Measurements from ENCODE around the gene RPS16. TPM values are rescaled to one million over a fixed set of nuclear protein-coding genes. Genes with fewer than 3 reads are reported as not detected.

RPS16 gene
- total RNA-seq, 5 donors from 2014 or later (not counting 1 experiment from before 2014, with no cell fraction given), result 3,669 to 4,521 (median 4,268) TPM

- no peaks in the 10 kb centered on the region for H3K4me1 ChIP-seq (ENCODE audit: control insufficient read depth in 1 of 2, extremely low read depth in 1 of 2, insufficient read depth in 2 of 2, low read length in 2 of 2)
- CTCF ChIA-PET, result no interaction called here
- H3K4me3 Mint-ChIP-seq, result no peak overlapping the region
- DNase-seq, result no peak
- no peak overlapping the region for H3K27ac ChIP-seq (ENCODE audit: low read length)
- peaks cover 69% of the 10 kb centered on the region for H3K36me3 Mint-ChIP-seq
- no peaks in the 10 kb centered on the region for H3K9me3 Mint-ChIP-seq
- H3K27me3 ChIP-seq (replicated peaks in 1 of 2; ENCODE audit: control insufficient read depth in 2 of 2, extremely low read depth in 1 of 2, insufficient read depth in 2 of 2, low read length in 1 of 2), result no peaks in the 10 kb centered on the region
- no peak overlapping the region for H3K27ac Mint-ChIP-seq
- no peak overlapping the region for H3K4me3 ChIP-seq (ENCODE audit: control insufficient read depth in 1 of 2, extremely low read depth in 1 of 2, low read length in 1 of 2)
- H3K9me3 ChIP-seq, result no peaks in the 10 kb centered on the region
- peaks cover 34 to 91% of the 10 kb centered on the region in 2 donors for H3K36me3 ChIP-seq (ENCODE audit: control insufficient read depth in 2 of 2, extremely low read depth in 1 of 2, insufficient read depth in 1 of 2, low read length in 1 of 2)
- POLR2A ChIA-PET, result interaction anchor here (0.6 kb wide), 3 partner anchors 19 to 70 kb away, joined by 3 read pairs; no protein-coding TSS in a partner anchor
- no peaks in the 10 kb centered on the region for H3K27me3 Mint-ChIP-seq
- 65% methylated on average over 8 of the region's 8 CpGs for WGBS (ENCODE audit: insufficient coverage)
- ATAC-seq (replicated peaks in 1 of 4), result no peak
- H3K4me1 Mint-ChIP-seq, result peaks cover 0 to 14% (median 0%) of the 10 kb centered on the region in 3 donors
These were observed 36.2 kb upstream of the RPS16 start for GRCh38 chr19:39471756-39472536.

GRCh38 chr19:39470724-39471339 lies 35.1 kb upstream of the RPS16 start:
- Mint-ChIP-seq H3K36me3 (peaks cover 70% of the 10 kb centered on the region), H3K4me1 (peaks cover 0 to 14% (median 0%) of the 10 kb centered on the region in 3 donors), H3K27ac (no peak overlapping the region), H3K9me3 (no peaks in the 10 kb centered on the region), H3K27me3 (no peaks in the 10 kb centered on the region), H3K4me3 (no peak overlapping the region)
- 73% methylated on average over 3 of the region's 7 CpGs for WGBS (ENCODE audit: insufficient coverage)
- H3K4me1 ChIP-seq (ENCODE audit: control insufficient read depth in 1 of 2, extremely low read depth in 1 of 2, insufficient read depth in 2 of 2, low read length in 2 of 2), result no peaks in the 10 kb centered on the region
- H3K27ac ChIP-seq (ENCODE audit: low read length), result no peak overlapping the region
- CTCF ChIA-PET, result no interaction called here
- no peak for DNase-seq
- no peaks in the 10 kb centered on the region for H3K27me3 ChIP-seq (replicated peaks in 1 of 2; ENCODE audit: control insufficient read depth in 2 of 2, extremely low read depth in 1 of 2, insufficient read depth in 2 of 2, low read length in 1 of 2)
- peaks cover 30 to 97% of the 10 kb centered on the region in 2 donors for H3K36me3 ChIP-seq (ENCODE audit: control insufficient read depth in 2 of 2, extremely low read depth in 1 of 2, insufficient read depth in 1 of 2, low read length in 1 of 2)
- POLR2A ChIA-PET, result no interaction called here
- H3K4me3 ChIP-seq (ENCODE audit: control insufficient read depth in 1 of 2, extremely low read depth in 1 of 2, low read length in 1 of 2), result no peak overlapping the region
- ATAC-seq (replicated peaks in 1 of 4), result no peak
- no peaks in the 10 kb centered on the region for H3K9me3 ChIP-seq

GRCh38 chr19:39469567-39469966 lies 33.8 kb upstream of the RPS16 start:
- DNase-seq (no peak), ATAC-seq (replicated peaks in 1 of 4) (no peak)
- Mint-ChIP-seq H3K9me3 (no peaks in the 10 kb centered on the region), H3K4me1 (peaks cover 0 to 13% (median 0%) of the 10 kb centered on the region in 3 donors), H3K4me3 (no peak overlapping the region), H3K27ac (peak overlapping the region in 1 of 2 donors; percentile 24), H3K27me3 (no peaks in the 10 kb centered on the region), H3K36me3 (peaks cover 73% of the 10 kb centered on the region)
- no peaks in the 10 kb centered on the region for H3K27me3 ChIP-seq (replicated peaks in 1 of 2; ENCODE audit: control insufficient read depth in 2 of 2, extremely low read depth in 1 of 2, insufficient read depth in 2 of 2, low read length in 1 of 2)
- H3K27ac ChIP-seq (ENCODE audit: low read length), result no peak overlapping the region
- WGBS (ENCODE audit: insufficient coverage), result 98% methylated on average over 6 of the region's 6 CpGs
- no peaks in the 10 kb centered on the region for H3K4me1 ChIP-seq (ENCODE audit: control insufficient read depth in 1 of 2, extremely low read depth in 1 of 2, insufficient read depth in 2 of 2, low read length in 2 of 2)
- ChIA-PET CTCF (interaction anchor here in 1 of 2 donors (1.4 kb wide), 1 partner anchor 11 kb away, joined by 3 read pairs; the partner anchor contains the start of gene TIMM50), POLR2A (interaction anchor here in 1 of 2 donors (0.5 kb wide), 1 partner anchor 1059 kb away, joined by 4 read pairs; no protein-coding TSS in a partner anchor)
- peaks cover 29 to 99% of the 10 kb centered on the region in 2 donors for H3K36me3 ChIP-seq (ENCODE audit: control insufficient read depth in 2 of 2, extremely low read depth in 1 of 2, insufficient read depth in 1 of 2, low read length in 1 of 2)
- H3K4me3 ChIP-seq (ENCODE audit: control insufficient read depth in 1 of 2, extremely low read depth in 1 of 2, low read length in 1 of 2), result no peak overlapping the region
- H3K9me3 ChIP-seq, result no peaks in the 10 kb centered on the region

GRCh38 chr19:39469036-39469435 lies 33.3 kb upstream of the RPS16 start:
- CTCF ChIA-PET, result interaction anchor here in 1 of 2 donors (1.4 kb wide), 1 partner anchor 11 kb away, joined by 3 read pairs; the partner anchor contains the start of gene TIMM50
- peaks cover 26 to 99% of the 10 kb centered on the region in 2 donors for H3K36me3 ChIP-seq (ENCODE audit: control insufficient read depth in 2 of 2, extremely low read depth in 1 of 2, insufficient read depth in 1 of 2, low read length in 1 of 2)
- Mint-ChIP-seq H3K4me3 (no peak overlapping the region), H3K27me3 (no peaks in the 10 kb centered on the region), H3K36me3 (peaks cover 69% of the 10 kb centered on the region), H3K27ac (no peak overlapping the region), H3K4me1 (peaks cover 0 to 8% (median 0%) of the 10 kb centered on the region in 3 donors), H3K9me3 (no peaks in the 10 kb centered on the region)
- H3K4me1 ChIP-seq (ENCODE audit: control insufficient read depth in 1 of 2, extremely low read depth in 1 of 2, insufficient read depth in 2 of 2, low read length in 2 of 2), result no peaks in the 10 kb centered on the region
- no peaks in the 10 kb centered on the region for H3K9me3 ChIP-seq
- DNase-seq (no peak), ATAC-seq (replicated peaks in 1 of 4) (no peak)
- 100% methylated on average over 2 of the region's 11 CpGs for WGBS (ENCODE audit: insufficient coverage)
- POLR2A ChIA-PET, result no interaction called here
- no peak overlapping the region for H3K27ac ChIP-seq (ENCODE audit: low read length)
- no peaks in the 10 kb centered on the region for H3K27me3 ChIP-seq (replicated peaks in 1 of 2; ENCODE audit: control insufficient read depth in 2 of 2, extremely low read depth in 1 of 2, insufficient read depth in 2 of 2, low read length in 1 of 2)
- no peak overlapping the region for H3K4me3 ChIP-seq (ENCODE audit: control insufficient read depth in 1 of 2, extremely low read depth in 1 of 2, low read length in 1 of 2)

- H3K4me3 Mint-ChIP-seq, result no peak overlapping the region
- Histone ChIP-seq H3K27me3 (replicated peaks in 1 of 2; ENCODE audit: control insufficient read depth in 2 of 2, extremely low read depth in 1 of 2, insufficient read depth in 2 of 2, low read length in 1 of 2) (no peaks in the 10 kb centered on the region), H3K4me1 (ENCODE audit: control insufficient read depth in 1 of 2, extremely low read depth in 1 of 2, insufficient read depth in 2 of 2, low read length in 2 of 2) (no peaks in the 10 kb centered on the region), H3K36me3 (ENCODE audit: control insufficient read depth in 2 of 2, extremely low read depth in 1 of 2, insufficient read depth in 1 of 2, low read length in 1 of 2) (peaks cover 22 to 96% of the 10 kb centered on the region in 2 donors), H3K4me3 (ENCODE audit: control insufficient read depth in 1 of 2, extremely low read depth in 1 of 2, low read length in 1 of 2) (no peak overlapping the region), H3K27ac (ENCODE audit: low read length) (no peak overlapping the region), H3K9me3 (no peaks in the 10 kb centered on the region)
- DNase-seq (no peak), ATAC-seq (replicated peaks in 1 of 4) (no peak)
- ChIA-PET POLR2A (no interaction called here), CTCF (no interaction called here)
- peaks cover 72% of the 10 kb centered on the region for H3K36me3 Mint-ChIP-seq
- no peaks in the 10 kb centered on the region for H3K9me3 Mint-ChIP-seq
- WGBS (ENCODE audit: insufficient coverage), result 100% methylated on average over 7 of the region's 7 CpGs
- no peaks in the 10 kb centered on the region for H3K27me3 Mint-ChIP-seq
- peaks cover 0 to 6% (median 0%) of the 10 kb centered on the region in 3 donors for H3K4me1 Mint-ChIP-seq
- no peak overlapping the region for H3K27ac Mint-ChIP-seq
These were observed 32.2 kb upstream of the RPS16 start for GRCh38 chr19:39467941-39468340.

- Mint-ChIP-seq H3K36me3 (peaks cover 70% of the 10 kb centered on the region), H3K4me1 (peaks cover 0 to 6% (median 0%) of the 10 kb centered on the region in 3 donors), H3K4me3 (no peak overlapping the region), H3K27ac (no peak overlapping the region), H3K27me3 (no peaks in the 10 kb centered on the region), H3K9me3 (no peaks in the 10 kb centered on the region)
- ATAC-seq (replicated peaks in 1 of 4), result no peak
- CTCF ChIA-PET, result no interaction called here
- H3K9me3 ChIP-seq, result no peaks in the 10 kb centered on the region
- no peaks in the 10 kb centered on the region for H3K4me1 ChIP-seq (ENCODE audit: control insufficient read depth in 1 of 2, extremely low read depth in 1 of 2, insufficient read depth in 2 of 2, low read length in 2 of 2)
- no peak for DNase-seq
- H3K36me3 ChIP-seq (ENCODE audit: control insufficient read depth in 2 of 2, extremely low read depth in 1 of 2, insufficient read depth in 1 of 2, low read length in 1 of 2), result peaks cover 19 to 84% of the 10 kb centered on the region in 2 donors
- H3K27ac ChIP-seq (ENCODE audit: low read length), result no peak overlapping the region
- 95% methylated on average over 7 of the region's 18 CpGs for WGBS (ENCODE audit: insufficient coverage)
- H3K4me3 ChIP-seq (ENCODE audit: control insufficient read depth in 1 of 2, extremely low read depth in 1 of 2, low read length in 1 of 2), result no peak overlapping the region
- POLR2A ChIA-PET, result no interaction called here
- no peaks in the 10 kb centered on the region for H3K27me3 ChIP-seq (replicated peaks in 1 of 2; ENCODE audit: control insufficient read depth in 2 of 2, extremely low read depth in 1 of 2, insufficient read depth in 2 of 2, low read length in 1 of 2)
These were observed 30.4 kb upstream of the RPS16 start for GRCh38 chr19:39465956-39466747.
